Astrocyte (in vitro differentiated cells and primary cell): ENCODE results near the gene IFT80.

Experiments
- CTCF ChIP-seq: IDR thresholded peaks from 2 replicates; pipeline ENCODE4 v1.5.1; 2011; ENCODE audit warnings: low read depth, mild to moderate bottlenecking, inconsistent platforms, low read length, moderate library complexity; ENCODE audit not compliant: insufficient read depth
- EZH2 ChIP-seq: IDR thresholded peaks from 2 replicates; pipeline ENCODE4 v1.6.1; 2012; ENCODE audit warnings: mild to moderate bottlenecking, low read length, inconsistent platforms; ENCODE audit not compliant: insufficient read depth

GRCh38 chr3:160395297-160395696 is 3.7 kb downstream of the IFT80 start:
- no peak for TF ChIP-seq CTCF
- TF ChIP-seq EZH2 = no peak
